Fibroblast of skin of back (primary cell): ENCODE measurements around the gene GP5. TPM values are rescaled to one million over a fixed set of nuclear protein-coding genes. Genes with fewer than 3 reads are reported as not detected.

Experiments used
- DNase-seq: peaks from one replicate; pipeline ENCODE4 v3.0.0-alpha.2; 2013
- polyA plus RNA-seq, 2 experiments: library from polyadenylated mRNA; unstranded; fragments of 120-200 nt; gene quantifications; one replicate each; pipeline ENCODE4 v1.2.1, GENCODE V29; 2013; ENCODE audit not compliant: insufficient read length in 2 of 2

GP5 gene
- 0.05 TPM for polyA plus RNA-seq (2013, experiment 1 of 2; ENCODE audit: insufficient read length)
- polyA plus RNA-seq (2013, experiment 2 of 2; ENCODE audit: insufficient read length): 0.07 TPM

GRCh38 chr3:194399166-194399565 lies at the start of gene GP5:
TSS of gene GP5 (minus strand) at chr3:194399266. CDS start at chr3:194398282, 984 bp downstream.
- no peak for DNase-seq

DNA sequence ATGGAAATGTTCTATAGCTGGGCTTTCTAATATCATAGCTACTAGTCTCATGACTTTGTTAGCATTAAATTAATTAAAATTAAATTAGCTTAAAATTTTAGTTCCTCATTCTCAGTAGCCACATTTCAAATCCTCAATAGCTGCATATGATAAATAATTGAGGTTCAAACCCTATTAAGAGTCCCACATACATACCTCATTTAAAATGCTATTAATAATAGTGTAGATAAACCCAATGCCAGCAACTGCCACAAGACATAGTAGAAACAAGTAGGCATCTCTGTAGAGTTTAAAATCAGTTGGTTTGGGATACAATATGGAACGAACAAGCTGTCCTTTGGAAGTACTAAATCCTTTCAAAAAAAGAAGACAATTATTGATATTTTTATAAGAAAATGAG lies 48.6 kb upstream of the GP5 start:
- no peak for DNase-seq

DNA sequence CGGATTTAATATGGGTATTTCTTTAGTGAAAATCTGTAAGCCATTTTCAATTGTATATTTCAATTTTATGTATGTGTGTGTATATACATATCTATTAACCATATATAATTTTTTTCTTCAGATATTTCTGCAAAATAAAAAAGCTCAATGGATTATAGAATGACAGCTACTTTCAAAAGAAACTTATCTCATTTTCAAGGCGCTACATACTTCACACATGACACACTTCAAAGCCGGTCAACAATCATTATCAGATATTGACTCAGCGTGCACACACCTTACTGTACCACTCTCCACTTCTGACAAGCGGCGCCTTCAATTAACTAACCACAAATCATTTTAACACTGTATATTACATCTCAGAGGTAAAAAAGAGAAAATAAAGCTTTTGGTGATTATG lies 48.1 kb upstream of the GP5 start:
- no peak for DNase-seq

DNA sequence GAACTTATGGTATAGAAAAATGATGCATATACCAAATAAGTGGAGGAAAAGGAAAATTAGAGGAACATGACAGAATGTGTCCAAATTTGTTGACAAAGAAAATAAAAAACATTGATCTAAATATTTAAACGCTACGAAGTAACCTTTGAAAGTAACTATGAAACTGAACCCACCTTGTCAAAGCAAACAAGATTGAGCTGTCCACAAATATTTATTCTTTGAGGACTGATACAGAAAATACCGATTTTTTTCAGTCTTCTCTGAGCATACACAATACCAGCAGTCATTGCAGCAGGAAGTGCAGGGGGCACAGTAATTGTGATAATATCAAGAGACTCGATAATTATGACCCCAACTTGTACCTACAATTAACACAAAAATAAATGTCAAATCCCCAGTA lies 47.7 kb upstream of the GP5 start:
- no peak for DNase-seq

GRCh38 chr3:194446172-194446571 lies 47.1 kb upstream of the GP5 start:
- DNase-seq: no peak

- peak; percentile 12 for DNase-seq
Observed at GRCh38 chr3:194443901-194444300, 44.8 kb upstream of the GP5 start.

- no peak for DNase-seq
Observed at GRCh38 chr3:194440756-194441155, 41.7 kb upstream of the GP5 start.

DNA sequence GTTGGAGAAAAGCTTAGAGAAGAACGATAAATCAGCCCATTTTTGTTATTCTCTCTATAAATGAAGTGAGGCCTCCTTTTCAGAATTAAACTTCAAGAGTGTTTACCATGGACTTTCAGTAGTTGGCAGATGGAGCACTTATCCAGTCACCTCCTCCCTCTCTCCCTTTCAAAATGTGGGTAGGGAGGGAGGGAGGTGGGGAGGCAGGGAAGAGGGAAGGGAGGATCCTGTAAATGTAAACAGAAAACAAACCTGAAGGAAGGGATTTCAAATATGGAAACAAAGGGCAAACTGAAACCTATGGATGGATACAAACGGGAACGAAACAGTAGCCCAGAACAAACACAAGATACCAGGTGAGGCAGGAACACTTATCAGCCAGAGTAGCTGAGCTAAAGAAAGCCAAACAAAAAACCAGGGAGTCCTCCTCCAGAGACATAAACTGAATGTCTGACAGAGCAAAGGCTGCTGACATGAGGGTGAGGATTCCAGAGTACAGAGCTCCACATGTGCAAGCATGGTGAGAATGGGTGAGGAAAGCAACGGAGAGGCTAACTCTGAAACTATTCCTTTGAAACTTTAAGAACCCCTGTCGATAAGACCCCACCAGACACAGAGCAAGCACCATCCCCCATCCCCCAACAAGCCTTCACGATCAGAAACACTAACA lies 41.0 kb upstream of the GP5 start:
- DNase-seq: no peak

DNA sequence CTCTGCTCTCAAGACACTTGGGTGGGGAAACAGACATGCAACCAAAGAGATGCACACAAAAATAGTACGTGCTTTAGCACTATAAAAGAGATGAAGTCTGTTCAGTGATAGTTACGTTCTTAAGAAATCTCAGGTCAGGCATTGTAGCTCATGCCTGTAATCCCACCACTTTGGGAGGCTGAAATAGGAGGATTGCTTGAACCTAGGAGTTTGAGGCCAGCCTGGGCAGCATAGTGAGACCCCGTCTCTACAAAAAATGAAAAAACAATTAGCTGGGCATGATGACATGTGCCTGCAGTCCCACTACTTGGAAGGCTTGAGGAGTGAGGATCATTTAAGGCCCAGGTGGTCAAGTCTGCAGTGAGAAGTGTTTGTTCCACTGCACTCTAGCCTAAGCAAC lies 35.4 kb upstream of the GP5 start:
- DNase-seq: no peak

GRCh38 chr3:194431554-194431953 lies 32.5 kb upstream of the GP5 start:
- DNase-seq: no peak

GRCh38 chr3:194425399-194425798 lies 26.3 kb upstream of the GP5 start:
- DNase-seq: no peak

- no peak for DNase-seq
Observed at GRCh38 chr3:194424953-194425352, 25.9 kb upstream of the GP5 start.

- DNase-seq: no peak
Observed at GRCh38 chr3:194424373-194424772, 25.3 kb upstream of the GP5 start.

DNA sequence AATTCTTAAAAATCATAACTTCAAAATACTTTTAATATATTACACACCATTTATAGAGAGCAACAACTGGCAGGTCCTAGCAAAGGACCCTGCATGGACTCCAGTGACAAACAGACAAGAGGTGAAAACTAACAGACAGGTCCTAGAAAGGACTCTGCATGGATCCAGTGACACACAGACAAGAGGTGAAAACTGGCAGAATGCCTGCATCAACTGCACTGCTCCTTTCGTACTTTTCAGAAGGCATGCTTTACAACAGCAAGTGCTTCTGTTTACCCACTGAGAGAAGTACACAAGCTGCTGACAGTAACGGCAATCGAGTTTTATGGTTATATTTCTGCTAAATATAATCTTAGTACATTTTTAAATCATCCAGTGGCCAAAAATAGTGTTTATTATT lies 24.3 kb upstream of the GP5 start:
- no peak for DNase-seq

- peak; percentile 50 for DNase-seq
Observed at GRCh38 chr3:194422188-194422587, 23.1 kb upstream of the GP5 start.

DNA sequence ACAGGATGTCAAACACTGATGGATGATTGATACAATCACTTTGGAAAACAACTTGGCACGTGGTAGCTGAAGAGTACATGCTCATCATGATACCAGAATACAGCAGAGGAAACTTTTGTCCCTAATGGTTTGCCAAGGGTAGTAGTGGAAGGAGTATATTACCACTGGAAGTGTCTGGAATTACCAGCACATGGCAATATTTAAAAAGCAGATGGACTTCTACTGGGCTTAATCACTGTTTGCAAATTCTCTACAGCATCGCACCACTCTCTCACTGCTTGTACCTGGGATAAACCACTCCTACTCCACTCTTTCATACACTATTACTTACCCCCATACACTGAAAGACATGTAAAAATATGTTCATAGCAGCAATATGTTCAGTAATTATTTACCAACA lies 19.6 kb upstream of the GP5 start:
- DNase-seq: no peak

- peak; percentile 33 for DNase-seq
Observed at GRCh38 chr3:194407423-194407822, 8.4 kb upstream of the GP5 start.

DNA sequence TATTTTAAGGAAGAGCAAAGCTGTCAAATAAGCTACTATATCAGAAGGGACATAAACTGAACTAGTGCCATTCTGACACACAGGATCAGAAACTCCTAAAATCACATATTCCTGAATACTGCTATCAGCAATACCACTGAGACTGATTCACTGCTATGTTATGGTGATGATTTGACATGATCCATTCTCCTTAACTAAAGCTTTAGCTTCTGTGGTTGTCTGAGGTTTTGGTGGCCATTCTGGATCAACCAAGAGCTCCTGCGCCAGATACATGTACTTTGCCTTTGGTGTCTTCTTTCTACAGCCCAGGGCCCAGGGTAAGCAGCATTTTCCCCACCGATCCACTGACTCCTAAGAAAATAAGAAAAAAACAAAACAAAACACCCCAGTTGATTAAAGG lies 6.7 kb upstream of the GP5 start:
- no peak for DNase-seq

DNA sequence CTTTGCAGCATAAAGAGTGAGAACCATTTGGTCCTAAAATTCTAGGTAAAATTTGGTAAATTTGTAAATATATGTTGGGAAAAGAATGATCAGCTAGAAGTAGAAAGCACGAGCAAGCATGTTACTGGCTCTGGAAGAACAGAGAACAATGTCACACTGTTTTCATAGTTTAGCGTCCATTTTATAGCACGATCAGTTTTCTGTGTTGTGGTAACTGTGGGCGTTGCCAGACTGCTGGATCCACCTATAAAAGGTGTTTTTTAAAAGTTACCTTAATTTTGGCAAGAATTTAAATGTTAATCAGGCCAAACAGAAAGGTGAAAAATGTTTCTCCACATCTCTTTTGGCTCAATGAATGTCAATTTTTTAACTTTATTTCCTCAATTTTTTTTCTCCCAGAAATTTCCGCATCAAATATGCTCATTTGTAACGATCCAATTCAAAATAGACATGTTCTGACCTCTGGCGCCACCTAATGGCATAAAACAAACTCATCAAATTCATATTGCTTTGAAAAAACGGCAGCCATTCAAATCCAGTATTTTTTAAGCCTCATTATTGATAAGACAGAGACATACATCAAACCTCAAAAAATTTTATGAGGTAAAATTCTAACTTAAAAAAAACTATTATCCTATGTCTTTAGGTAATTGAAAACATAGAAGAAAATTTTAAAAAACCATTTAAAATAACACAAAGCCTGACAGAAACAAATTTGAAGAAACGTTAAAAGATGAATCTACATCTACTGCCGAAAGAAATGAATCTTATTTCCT lies 5.5 kb upstream of the GP5 start:
- DNase-seq: peak; percentile 54

DNA sequence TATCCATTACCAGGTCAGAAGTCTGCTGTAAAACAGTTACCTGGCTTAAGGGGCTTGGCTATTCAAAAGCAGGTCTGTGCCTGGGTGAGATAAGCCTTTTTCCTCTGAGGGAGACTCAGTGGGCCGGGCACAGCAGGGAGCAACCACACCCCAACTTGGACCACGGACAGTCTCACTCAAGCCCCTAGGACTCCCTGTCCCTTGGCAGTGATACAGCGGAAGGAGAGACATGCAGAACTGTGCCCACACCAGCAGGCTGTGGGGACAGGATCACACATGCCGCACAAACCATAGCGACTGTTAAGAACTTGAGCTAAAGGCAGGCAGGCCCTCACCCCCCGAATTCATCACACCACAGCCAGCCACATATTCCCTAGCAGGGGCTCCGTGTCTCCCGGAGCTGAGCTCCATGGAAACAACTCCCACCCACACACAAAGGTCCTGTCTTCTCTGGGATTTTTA lies 2.8 kb upstream of the GP5 start:
- no peak for DNase-seq

DNA sequence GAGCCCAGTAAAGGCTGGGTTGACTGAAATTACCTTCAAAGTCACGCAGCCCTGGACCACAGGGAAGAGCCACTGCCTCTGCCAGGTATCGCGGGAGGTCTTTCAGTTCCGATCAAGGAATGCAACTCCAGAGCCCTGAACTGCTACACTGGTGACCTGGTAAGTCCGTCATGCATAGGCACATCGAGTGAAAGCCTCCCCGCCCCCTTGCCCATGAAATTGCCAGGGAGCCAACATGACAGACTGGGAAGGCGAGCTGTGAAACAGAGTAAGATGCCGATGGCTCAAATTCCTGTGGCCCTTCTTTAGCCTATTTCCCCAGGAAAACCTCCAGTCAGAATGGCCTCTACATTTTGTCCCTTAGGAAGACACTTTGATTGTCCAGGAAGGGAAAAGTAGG lies 2.3 kb upstream of the GP5 start:
- DNase-seq: no peak

DNA sequence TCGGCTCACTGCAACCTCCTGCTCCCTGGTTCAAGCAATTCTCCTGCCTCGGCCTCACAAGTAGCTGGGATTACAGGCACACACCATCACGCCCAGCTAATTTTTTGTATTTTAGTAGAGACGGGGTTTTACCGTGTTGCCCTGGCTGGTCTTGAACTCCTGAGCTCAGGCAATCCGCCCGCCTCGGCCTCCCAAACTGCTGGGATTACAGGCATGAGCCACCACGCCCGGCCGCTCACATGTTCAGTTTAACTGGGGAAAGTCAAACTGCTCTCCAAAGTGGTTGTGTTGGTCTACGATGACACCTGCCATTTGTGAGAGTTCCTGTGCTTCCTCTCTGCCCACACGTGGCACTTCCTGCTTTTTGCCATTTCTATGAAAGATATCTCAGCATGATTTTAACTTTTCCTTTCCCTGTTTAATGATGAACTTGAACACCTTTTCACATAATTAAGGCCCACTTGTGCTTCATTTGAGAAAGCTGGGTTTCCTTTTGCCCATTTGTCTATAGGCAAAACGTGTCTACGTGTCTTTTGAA lies 877 bp upstream of the GP5 start:
- DNase-seq: no peak

DNA sequence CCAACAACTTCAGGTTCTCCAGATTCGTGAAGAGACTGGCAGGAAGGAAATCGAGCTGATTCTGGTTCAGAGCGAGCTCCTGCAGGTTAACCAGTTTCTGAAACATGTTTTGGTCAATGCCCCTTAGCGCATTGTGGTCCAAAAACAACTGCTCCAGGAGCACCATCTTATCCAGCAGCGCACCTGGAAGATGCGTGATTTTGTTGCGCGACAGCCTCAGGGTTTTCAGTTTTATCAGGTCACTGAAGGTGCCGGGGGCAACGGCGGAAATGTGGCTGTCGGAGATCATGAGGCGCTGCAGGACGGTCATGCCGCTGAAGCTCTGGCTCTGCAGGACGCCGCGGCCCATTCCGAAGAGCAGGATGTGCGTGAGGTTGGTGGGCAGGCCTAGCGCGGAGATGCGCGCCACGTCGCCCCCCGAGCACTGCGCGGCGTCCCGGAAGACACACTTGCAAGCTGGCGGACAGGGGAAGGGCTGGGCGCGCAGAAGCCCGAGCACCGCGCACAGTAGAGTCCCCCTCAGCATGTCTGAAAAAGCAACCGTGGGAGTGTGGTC lies 1.2 kb downstream of the GP5 start:
- peak; percentile 33 for DNase-seq
